GM18498 (cell line): Measurements from ENCODE around the gene TICAM2.
"Not testable (repeated sequence)": the region's sequence is repeated elsewhere in the genome, so short reads cannot be mapped to it uniquely, and the experiment has no call there.

Source experiments
- ATAC-seq: cut with Tn5 transposase; IDR thresholded peaks from one replicate; pipeline ENCODE4 v1.9.1; 2021; ENCODE audit warnings: mild to moderate bottlenecking, moderate library complexity; ENCODE audit not compliant: unreplicated experiment

The TICAM2 gene, protein sequence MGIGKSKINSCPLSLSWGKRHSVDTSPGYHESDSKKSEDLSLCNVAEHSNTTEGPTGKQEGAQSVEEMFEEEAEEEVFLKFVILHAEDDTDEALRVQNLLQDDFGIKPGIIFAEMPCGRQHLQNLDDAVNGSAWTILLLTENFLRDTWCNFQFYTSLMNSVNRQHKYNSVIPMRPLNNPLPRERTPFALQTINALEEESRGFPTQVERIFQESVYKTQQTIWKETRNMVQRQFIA

DNA sequence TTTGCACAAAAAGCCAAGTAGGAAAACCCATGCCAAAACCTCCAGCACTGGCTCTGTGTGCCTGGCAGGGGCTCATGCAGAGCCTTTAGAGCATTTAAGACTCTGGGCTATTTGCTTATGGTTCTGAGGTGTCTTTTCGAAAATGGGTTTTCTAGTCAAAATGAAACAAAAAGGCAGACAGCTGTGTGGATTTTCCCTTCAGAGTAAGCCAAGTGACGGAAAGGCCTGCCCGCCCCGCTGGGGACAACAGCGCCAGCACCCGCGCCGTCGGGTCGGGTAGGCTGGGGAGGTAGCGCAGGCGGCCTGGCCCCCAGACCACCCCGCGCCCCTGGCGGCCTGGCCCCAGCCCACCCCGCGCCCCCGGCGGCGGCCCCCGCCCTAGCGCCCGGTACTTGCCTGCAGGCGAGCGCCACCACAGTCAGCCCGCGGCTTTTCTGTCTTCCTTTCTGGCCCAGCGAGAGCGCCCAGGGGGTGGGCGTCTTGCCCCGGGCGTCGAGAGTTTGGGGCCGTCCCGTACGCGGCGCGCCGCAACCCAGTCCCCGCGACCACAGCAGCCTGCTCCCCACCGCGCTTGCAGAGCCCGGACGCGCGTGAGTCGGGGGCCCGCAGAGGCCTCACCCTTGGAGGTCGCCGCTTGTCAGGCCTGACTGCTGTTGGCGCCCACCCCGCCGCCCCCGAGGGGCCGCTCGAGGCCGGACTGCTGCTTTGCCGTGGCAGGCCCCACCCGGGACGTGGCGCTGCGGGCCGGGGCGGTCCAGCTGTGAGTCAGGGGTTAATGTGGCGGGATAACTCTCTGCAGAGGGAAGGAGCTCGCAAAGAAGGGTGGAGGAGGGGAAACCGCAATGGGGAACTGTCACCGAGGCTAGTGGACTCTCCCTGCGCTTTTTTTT lies at the start of gene TICAM2:
TICAM2 (minus strand) TSS at position 779 of the 890 bp plus-strand sequence. CDS start 21,223 bp downstream, outside the sequence.
- peak; percentile 82 for ATAC-seq

DNA sequence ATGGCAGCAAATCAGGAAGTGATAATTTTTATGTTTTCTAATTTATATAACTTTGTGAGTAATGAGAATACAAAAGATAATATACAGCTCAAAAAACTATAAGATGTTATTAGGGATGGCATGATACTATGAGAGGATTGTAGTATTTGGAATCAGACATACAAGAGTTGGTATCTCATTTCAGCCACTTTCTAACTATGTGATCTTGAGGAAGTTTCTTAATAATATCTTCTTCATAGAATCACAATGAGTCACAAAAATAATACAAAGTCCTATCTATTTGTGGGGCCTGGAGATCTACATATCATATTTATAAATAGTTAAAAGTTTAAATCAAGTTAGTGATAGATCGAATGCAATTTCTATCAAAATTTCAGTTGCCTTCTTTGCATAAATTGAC lies 47.3 kb upstream of the TICAM2 start:
- no peak for ATAC-seq

DNA sequence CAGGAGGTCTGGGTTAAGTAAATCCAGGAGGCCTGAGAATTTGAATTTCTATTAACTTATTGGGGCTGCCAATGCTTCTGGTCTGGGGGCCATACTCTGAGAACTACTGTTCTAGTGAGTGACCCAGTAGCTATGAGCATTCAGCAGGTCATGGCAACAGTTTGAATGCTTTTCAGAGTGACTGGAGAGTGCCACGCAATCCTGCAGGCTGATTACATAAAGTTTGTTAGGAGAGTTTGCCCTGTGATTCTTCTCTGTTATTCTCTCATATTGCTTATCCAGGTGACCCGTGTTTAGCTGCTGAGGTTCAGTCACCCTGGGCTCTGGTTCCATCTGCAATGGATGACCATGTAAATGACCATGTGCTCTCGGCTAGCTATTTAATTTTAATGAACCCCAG lies 45.8 kb upstream of the TICAM2 start:
- no peak for ATAC-seq

DNA sequence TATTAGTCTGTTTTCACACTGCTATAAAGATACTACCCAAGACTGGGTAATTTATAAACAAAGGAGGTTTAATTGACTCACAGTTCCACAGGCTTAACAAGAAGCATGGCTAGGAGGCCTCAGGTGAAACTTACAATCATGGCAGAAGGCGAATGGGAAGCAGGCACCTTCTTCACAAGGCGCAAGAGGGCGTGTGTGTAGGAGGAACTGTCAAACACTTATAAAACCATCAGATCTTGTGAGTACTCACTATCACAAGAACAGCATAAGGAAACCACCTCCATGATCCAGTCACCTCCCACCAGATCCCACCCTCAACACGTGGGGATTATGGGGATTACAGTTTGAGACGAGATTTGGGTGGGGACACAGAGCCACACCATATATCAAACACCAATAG lies 43.1 kb upstream of the TICAM2 start:
- ATAC-seq: not testable (repeated sequence)

DNA sequence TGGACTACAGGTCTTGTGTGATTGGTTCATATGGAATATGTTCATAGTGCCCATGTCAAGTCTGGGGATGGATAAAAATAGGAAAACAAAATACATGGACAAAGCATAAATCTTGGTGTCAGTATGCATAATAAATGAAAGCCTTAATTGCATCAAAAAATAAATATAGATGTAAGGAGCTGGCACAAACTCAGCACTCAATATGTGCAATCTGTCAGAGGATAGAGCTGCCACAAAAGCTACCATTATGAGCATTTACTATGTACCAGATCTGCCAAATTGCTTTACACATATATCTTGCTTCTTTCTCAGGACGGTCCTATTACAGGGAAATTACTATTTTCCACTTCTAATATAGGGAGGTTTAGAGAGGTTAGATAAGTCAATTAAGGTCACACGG lies 41.8 kb upstream of the TICAM2 start:
- no peak for ATAC-seq

DNA sequence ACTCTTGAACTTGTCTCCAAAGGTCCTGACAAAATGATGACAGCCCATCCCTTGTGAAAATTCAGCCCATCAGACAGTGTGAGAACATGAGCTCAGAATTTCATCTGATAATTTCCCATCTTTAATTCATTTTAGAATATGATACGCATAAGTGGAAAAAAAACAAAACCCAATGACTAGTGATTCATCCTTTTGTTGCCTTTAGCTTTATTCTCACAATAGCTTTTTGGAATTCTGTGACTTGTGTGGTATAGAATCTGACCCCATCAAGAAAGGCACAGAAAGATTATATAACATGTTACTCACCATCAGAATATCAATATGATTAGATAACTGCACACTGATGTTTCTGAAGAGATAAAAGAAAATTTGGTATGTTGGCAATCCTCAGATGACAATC lies 39.7 kb upstream of the TICAM2 start:
- no peak for ATAC-seq

DNA sequence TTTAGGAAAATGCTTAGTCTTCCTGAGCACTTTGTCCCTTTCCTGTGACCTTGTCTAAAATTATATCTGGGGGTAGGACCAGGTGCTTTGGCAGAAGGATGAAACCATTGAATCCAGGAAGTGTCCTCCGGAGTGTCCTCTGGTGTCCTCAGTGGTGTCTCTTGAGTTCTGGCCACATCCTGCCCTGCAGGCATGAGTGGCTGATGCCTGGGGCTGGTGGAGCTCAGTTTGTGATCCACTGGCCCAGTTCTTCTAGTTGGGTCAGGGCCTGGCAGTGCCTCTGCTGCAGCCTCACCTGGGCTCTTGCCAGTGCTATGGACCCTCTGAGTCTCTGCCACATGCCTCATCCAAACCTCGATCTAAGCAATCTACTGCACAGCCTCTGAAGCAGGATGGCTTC lies 38.0 kb upstream of the TICAM2 start:
- ATAC-seq: peak; percentile 32

DNA sequence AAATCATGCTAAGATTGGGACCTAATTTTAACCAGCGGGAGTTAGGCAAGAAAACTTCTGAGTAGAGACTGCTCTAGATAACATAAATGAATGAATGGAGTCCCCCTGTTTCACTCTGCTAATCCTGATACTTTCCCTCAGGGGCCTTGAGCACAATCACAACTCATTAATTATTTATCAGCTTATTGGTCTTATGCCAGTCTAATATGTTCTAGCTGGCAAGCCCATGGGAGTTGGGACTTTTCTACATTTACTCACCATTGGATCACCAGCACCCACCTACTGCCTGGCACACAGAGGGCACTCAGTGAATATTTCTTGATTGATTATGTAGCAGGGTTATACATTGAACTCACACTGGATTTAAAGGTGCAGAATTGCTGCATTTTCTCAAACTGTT lies 37.1 kb upstream of the TICAM2 start:
- no peak for ATAC-seq

DNA sequence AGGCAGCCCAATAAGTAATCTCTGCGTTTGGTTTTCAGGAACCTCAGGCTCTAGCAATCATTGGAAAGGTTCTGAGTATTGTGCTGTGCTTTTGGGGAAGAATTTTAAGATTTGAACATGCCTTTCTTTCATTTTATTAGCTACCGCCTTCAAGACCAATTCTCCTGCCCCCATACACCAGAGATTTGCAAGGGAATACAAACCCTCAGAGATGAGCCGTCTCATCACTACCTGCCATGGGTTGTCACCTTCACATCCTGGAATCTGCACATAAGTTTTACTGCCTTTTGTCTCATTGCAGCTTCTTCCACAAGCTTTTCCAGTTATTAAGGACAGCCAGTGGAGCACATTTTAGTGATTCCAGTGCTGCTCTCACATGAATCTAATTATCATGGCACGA lies 35.2 kb upstream of the TICAM2 start:
- ATAC-seq: no peak

DNA sequence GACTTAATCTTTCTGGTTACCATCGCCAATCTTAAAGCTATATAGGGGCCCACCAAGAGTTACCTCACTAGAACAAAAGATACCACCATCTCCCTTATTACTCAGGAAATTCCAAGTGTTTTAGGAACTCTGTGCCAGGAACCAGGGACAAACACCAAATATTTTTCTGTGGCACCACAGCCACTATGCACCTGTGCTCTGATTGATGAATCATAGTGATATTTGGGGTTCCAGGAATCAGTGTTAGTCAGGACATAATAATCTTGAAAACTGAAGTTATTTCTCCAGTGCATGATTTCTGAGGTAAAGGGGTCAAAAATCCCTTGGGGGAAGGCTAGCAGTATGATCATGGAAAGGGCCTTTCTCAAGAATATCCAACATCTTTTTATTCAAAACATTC lies 33.7 kb upstream of the TICAM2 start:
- no peak for ATAC-seq

DNA sequence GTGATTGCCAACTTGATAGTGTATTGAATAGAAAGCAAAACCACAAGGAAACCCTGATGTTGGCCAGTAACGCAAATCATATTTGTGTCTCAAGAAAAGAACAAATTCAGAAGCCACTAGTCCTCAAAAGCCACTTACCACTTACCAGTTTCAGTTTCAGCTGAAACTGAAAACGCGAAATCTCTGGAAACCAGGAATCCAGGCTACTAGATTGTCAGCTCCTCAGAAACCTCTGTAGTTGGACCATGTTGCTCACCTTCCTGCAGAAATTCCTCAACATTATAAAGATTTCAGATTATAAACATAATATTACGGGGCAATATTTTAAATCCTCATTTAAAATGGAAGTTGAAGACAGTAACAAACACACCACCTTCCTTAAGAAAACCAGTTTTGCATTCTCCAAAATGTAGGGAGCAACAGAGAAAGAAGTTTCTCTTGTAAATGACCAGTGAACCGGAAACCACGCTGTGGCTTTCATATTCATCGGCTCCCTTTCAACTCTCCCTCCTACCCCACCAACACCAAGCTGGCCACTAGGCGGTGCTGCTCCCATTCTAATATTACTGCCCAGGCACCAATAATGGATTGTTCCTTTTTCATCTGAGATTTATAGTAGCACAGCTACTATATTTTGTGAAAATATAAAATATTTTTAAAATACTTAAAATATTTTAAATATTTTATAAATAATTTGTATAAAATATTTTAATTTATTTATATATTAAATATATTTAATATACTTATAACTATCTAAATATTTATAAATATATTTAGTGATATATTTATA lies 32.3 kb upstream of the TICAM2 start:
- ATAC-seq: peak; percentile 74

DNA sequence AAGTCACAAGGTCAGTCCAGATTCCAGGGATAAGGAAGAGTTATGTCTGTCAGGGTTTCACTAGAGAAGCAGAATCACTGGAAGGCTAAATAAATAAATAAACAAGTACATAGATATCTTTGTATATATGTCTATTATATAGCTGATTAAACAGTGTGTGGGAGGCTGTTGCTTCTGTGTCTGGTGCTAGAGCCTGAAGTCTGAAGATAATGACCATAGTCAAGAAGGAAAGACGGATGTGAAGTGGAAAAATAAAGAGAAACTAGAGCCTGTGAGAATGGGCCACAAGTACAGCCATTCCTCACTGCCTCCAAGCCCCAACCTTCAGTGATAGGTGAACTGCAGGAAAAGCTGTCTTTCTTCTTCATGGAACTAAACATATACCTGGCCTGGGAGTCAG lies 27.6 kb upstream of the TICAM2 start:
- no peak for ATAC-seq

DNA sequence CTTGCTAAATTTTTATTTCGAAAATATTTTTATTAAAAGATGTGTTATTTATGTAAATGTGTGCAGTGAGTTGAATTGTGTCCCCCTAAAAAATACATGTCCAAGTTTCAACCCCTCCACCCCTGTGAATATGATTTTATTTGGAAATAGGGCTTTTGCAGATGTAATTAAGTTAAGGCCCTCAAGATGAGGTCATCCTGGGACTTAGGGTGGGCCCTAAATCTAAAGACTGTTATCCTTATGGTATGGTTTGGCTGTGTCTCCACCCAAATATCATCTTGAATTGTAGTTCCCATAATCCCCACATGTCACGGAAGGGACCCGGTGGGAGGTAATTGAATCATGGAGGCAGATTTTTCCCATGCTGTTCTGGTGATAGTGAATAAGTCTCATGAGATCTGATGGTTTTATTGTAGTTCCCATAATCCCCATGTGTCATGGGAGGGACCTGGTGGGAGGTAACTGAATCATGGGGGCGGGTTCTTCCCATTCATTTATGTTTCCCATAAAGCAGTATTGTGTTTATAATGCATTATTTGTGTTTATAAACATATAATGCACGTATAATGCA lies 25.1 kb upstream of the TICAM2 start:
- no peak for ATAC-seq

DNA sequence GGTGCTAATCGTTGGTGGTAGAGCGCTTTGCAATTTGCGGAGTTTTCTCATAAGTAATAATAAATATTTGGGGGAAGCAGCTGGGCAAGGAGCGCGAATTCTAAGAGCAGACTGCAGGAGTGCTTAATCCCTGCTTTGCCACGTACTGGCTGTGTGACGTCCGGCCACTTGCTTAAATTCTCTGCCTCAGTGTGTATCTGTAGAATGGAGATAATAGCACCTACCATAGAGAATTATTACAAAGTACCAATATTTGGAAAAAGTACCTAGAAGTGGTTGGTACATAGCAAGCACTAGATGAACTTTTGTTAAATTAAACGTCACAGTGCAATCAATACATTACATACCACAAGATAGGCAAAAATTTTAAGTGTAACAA lies 24.2 kb upstream of the TICAM2 start:
- peak; percentile 32 for ATAC-seq

DNA sequence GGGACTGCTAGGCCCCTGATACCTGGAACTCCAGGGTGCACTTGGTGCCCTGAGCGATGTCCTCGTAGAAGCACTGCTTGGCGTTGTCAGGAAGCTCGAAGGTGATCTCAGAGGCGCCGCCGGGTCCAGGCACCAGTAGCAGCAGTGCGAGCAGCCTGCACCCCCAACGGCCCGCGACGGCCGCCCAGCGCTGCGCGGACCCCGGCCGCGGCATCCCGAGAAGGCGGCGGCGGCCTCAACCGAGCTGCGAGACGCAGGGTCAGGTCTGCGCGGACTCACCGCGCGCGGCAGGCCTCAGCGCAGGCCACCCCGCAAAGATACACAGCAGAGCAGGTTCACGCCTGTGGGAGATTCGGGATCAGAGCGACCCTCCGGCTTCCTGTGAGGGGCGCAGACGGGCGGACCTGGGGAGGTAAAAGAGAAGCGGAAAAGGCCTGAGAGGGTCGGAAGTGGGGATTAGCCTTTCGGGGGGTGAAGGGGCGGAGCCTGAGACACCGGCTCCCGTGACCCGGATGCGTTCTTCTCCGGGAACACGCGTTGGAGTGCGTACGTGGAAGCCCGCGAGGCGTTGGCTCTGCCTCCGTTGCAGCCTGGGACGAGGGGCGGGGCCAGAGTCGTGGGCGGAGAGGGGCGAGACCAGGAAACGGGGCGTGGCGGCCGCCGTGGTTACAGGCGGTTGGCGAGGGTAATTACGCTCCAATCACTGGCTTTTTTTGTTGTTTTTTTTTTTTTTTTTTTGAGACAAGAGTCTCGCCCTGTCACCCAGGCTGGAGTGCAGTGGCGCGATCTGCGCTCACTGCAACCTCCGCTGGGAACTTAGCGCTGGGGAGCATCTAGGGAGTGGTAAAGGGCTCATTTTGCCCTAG lies 23.5 kb upstream of the TICAM2 start, which contains the start of gene TMED7:
TMED7 (minus strand) TSS at position 458 of the 866 bp plus-strand sequence; CDS start at position 214, 244 bp downstream.
- peak; percentile 92 for ATAC-seq

DNA sequence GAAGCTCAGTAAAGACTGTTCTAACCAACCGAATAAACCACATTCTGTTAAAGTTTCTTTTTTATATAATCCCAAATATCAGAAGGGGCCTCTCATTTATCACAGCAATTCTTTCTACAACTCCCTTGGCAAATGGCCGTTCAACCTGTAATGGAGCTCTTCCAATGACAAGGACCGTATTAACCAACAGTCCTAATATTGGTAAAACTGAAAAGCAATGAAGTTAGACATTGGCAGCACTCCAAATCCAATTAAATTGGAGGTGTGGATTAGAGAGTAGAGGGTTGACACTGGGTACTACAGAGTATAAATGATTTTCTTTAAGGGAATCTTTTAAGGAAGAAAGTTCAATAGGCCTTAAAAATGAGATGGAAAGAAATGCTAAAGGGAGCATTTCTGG lies 22.7 kb upstream of the TICAM2 start:
- no peak for ATAC-seq

DNA sequence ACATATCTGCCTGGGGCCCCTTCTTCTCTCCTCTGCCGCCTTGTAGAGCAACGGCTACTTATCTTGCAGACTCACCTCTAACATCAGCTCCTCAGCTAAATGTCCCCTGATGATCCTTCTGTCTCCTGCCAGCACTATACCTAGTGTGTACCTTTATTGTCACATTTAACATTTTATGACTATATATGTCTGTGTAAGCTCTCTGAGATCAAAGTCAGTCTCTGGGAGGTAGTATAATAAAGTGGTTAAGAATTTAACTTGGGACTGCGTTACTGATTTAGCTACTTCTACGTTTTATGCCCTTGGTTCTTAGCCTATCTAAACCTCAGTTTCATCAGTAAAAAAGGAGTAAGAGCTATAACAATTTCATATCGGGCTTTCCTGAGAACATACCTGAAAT lies 21.4 kb upstream of the TICAM2 start:
- no peak for ATAC-seq

DNA sequence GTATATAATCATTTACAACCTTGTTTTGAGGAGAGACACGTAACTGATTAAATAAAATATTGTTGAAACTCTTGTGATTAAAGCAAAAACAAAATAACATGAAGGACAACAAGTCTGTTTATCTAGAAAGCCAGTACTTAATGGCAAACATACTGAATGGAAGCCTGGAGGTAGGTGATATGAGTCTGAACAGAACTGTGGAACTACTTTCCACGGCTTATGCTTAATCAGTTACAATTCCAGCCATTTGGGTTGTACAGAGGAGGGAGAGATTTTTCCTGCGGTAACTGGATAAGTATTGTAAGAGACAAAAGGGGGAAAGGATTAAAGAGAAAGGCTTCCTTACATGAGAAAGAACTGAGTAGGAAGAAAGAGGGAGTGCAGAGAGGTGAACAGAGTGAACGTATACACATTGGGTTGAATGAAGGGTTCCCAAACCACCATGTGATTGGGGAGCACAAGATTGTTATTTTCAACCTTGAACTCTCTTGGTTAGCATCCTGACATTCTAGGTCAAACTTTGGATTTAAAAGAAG lies 19.2 kb upstream of the TICAM2 start:
- ATAC-seq: no peak

DNA sequence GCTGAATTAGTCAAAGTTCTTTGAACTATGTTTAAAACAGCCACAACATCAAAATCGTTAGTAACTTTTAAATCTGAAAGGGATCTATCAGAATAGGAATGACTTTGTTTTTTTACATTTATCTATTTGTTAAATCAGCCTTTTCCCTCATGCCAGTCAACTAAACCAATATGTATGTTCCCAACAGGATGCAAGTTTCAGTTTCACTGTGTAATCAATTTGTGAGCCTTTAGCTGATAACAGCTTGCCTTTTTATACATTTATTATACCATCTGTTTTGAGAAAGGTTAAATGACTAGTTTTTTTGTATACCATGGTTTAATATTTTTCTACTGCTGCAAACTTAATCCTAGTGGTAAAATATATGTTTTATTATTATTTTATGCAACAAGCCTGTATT lies 14.6 kb upstream of the TICAM2 start:
- ATAC-seq: no peak

DNA sequence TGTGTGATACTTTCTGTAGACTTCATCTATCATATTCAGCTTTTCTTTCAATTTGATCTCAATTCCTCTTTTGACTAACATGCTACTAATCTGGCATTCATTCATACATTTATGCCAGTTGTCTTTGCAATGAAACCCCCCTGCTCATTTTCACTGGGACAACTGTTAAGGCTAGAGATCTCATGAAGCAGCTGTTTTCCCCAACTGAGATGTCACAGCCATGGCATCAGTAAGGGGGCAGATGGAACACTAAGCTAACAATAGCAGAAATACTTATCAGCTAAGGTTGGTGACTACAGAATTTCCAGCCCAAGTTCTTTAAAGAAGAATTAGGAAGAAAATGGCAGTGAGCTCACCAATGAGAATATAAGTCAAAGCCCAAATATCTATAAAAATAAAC lies 14.2 kb upstream of the TICAM2 start:
- ATAC-seq: no peak
